Sigmoid colon (tissue), 7 donors: Measurements from ENCODE around the gene DGKK. TPM values are rescaled to one million over a fixed set of nuclear protein-coding genes. Genes with fewer than 3 reads are reported as not detected.

Experiments used
- DNase-seq: peaks from one replicate; pipeline ENCODE4 v3.0.0-alpha.2; 2019
- H3K27ac ChIP-seq, 4 donors: fragments of 200-600 bp; sonication (generic); one replicate each; pipeline ENCODE4 v1.5.1; 2016 to 2019; ENCODE audit warnings: mild to moderate bottlenecking in 1 of 4
- H3K27me3 ChIP-seq, 3 donors: fragments of 200-600 bp; sonication (generic); one replicate each; pipeline ENCODE4 v1.5.1; 2019; ENCODE audit warnings: mild to moderate bottlenecking in 1 of 3
- H3K36me3 ChIP-seq, 4 donors: fragments of 200-600 bp; sonication (generic); one replicate each; pipeline ENCODE4 v1.5.1; 2016 to 2019
- H3K4me1 ChIP-seq, 4 donors: fragments of 200-600 bp; sonication (generic); one replicate each; pipeline ENCODE4 v1.5.1; 2017 to 2019
- H3K4me3 ChIP-seq, 4 donors: fragments of 200-600 bp; sonication (generic); one replicate each; pipeline ENCODE4 v1.5.1; 2017 to 2019; ENCODE audit warnings: mild to moderate bottlenecking in 2 of 4, moderate library complexity in 1 of 4
- H3K9me3 ChIP-seq, 4 donors: fragments of 200-600 bp in 3 of 4; sonication (generic) in 3 of 4; one replicate each; pipeline versions ENCODE4 v1.5.1 to v1.6.1; 2013 to 2019
- CTCF ChIP-seq, 4 experiments: fragments of 450-650 bp in 3 of 4; fragments of 200-600 bp in 1 of 4; IDR thresholded peaks; one replicate each; pipeline ENCODE4 v1.5.1; 2016 to 2019; ENCODE audit warnings: antibody characterized with exemption in 4 of 4, mild to moderate bottlenecking in 3 of 4, moderate library complexity in 2 of 4
- EP300 ChIP-seq, 4 donors: sonication (generic); formaldehyde crosslinking; IDR thresholded peaks; one replicate each; pipeline ENCODE4 v1.6.1; 2017; ENCODE audit warnings: antibody characterized with exemption in 4 of 4
- POLR2A ChIP-seq, 2 donors: fragments of 450-650 bp; IDR thresholded peaks; one replicate each; pipeline ENCODE4 v1.6.1; 2016; ENCODE audit warnings: antibody characterized with exemption in 2 of 2, mild to moderate bottlenecking in 2 of 2, moderate library complexity in 2 of 2
- POLR2AphosphoS5 ChIP-seq, 4 donors: sonication (generic); formaldehyde crosslinking; IDR thresholded peaks; one replicate each; pipeline ENCODE4 v1.6.1; 2017; ENCODE audit warnings: antibody characterized with exemption in 4 of 4
- WGBS, 2 donors: extraction: QIAGEN DNeasy Blood & Tissue Kit; methylation state at CpG; one replicate each; pipeline ENCODE4 v1.1.7; 2013; 5-methylcytosine and 5-hydroxymethylcytosine counted together
- intact Hi-C: fragments of 100-400 bp; cut with DNase I; formaldehyde crosslinking; loops from one replicate; pipeline ENCODE4 v1.15.1; 2023
- polyA plus RNA-seq, 3 donors: library from polyadenylated mRNA; stranded (reverse); fragments of 200-250 nt; gene quantifications; one replicate each; pipeline ENCODE4 v1.2.3, GENCODE V29; 2013
- total RNA-seq, 4 donors: library from RNA; depleted of rRNA; stranded (reverse); fragments of >200 nt; gene quantifications; one replicate each; pipeline ENCODE4 v1.1.0, GENCODE V29; 2016
- donor health status: healthy with polysubstance abuse.
- donor health status: Bipolar disorder and iron deficiency.
- donor health status: healthy.

The DGKK gene
- total and polyA plus RNA-seq, 7 donors, result under 0.01 TPM; not detected in 6

- H3K4me3 ChIP-seq, result no peak overlapping the region
- 89 to 91% methylated on average over 3 of the region's 3 CpGs for WGBS, 2 donors
- no peaks in the 10 kb centered on the region for H3K36me3 ChIP-seq
- H3K27ac ChIP-seq, result no peak overlapping the region
- no peaks in the 10 kb centered on the region for H3K9me3 ChIP-seq
- DNase-seq, result no peak
- H3K4me1 ChIP-seq, result no peaks in the 10 kb centered on the region
- no peaks in the 10 kb centered on the region for H3K27me3 ChIP-seq
- intact Hi-C loops, result no loop called here
- no peak for TF ChIP-seq EP300 (IDR thresholded peaks at IDR 0.05)
These were observed 67.7 kb downstream of the DGKK start for GRCh38 chrX:50402886-50403285.

- 49 to 62% methylated on average over 2 of the region's 2 CpGs for WGBS, 2 donors
- intact Hi-C loops, result no loop called here
- no peak for DNase-seq
These were observed 76.7 kb downstream of the DGKK start for GRCh38 chrX:50393902-50394301.

GRCh38 chrX:50386520-50386919 is 84.1 kb downstream of the DGKK start:
- no peak for DNase-seq
- H3K4me1 ChIP-seq, result no peaks in the 10 kb centered on the region
- no peaks in the 10 kb centered on the region for H3K36me3 ChIP-seq
- no peaks in the 10 kb centered on the region for H3K27me3 ChIP-seq
- TF ChIP-seq CTCF (IDR thresholded peaks at IDR 0.05), result no peak
- no peak for TF ChIP-seq POLR2A (IDR thresholded peaks at IDR 0.05)
- no peak for TF ChIP-seq EP300 (IDR thresholded peaks at IDR 0.05)
- TF ChIP-seq POLR2AphosphoS5 (IDR thresholded peaks at IDR 0.05), result no peak
- no peak overlapping the region for H3K4me3 ChIP-seq
- WGBS, 2 donors, result 90% methylated on average over 2 of the region's 2 CpGs
- intact Hi-C loops, result no loop called here
- H3K9me3 ChIP-seq, result no peaks in the 10 kb centered on the region
- H3K27ac ChIP-seq, result no peak overlapping the region

More at GRCh38 chrX:50393902-50394301, 76.7 kb downstream of the DGKK start:
- Histone ChIP-seq H3K9me3 (no peaks in the 10 kb centered on the region), H3K27ac (no peak overlapping the region), H3K4me1 (no peaks in the 10 kb centered on the region), H3K36me3 (no peaks in the 10 kb centered on the region), H3K4me3 (no peak overlapping the region), H3K27me3 (no peaks in the 10 kb centered on the region)
- TF ChIP-seq CTCF (IDR thresholded peaks at IDR 0.05) (no peak), POLR2AphosphoS5 (IDR thresholded peaks at IDR 0.05) (no peak), POLR2A (IDR thresholded peaks at IDR 0.05) (no peak), EP300 (IDR thresholded peaks at IDR 0.05) (no peak)

GRCh38 chrX:50381729-50382415 is 88.8 kb downstream of the DGKK start:
- no peak for DNase-seq
- TF ChIP-seq POLR2AphosphoS5 (IDR thresholded peaks at IDR 0.05), result no peak

GRCh38 chrX:50375481-50376267 is 95.0 kb downstream of the DGKK start:
- intact Hi-C loops, result no loop called here
- H3K4me3 ChIP-seq, result no peak overlapping the region
- no peaks in the 10 kb centered on the region for H3K36me3 ChIP-seq
- 14 to 72% methylated on average over 9 of the region's 9 CpGs for WGBS, 2 donors
- H3K4me1 ChIP-seq, result no peaks in the 10 kb centered on the region
- TF ChIP-seq CTCF (IDR thresholded peaks at IDR 0.05) (no peak), POLR2AphosphoS5 (IDR thresholded peaks at IDR 0.05) (no peak)
- no peaks in the 10 kb centered on the region for H3K27me3 ChIP-seq
- DNase-seq, result no peak
- no peak overlapping the region for H3K27ac ChIP-seq
- H3K9me3 ChIP-seq, result no peaks in the 10 kb centered on the region

More at GRCh38 chrX:50381729-50382415, 88.8 kb downstream of the DGKK start:
- no peaks in the 10 kb centered on the region for H3K4me1 ChIP-seq
- H3K36me3 ChIP-seq, result no peaks in the 10 kb centered on the region
- no peaks in the 10 kb centered on the region for H3K27me3 ChIP-seq
- WGBS, 2 donors, result 81 to 88% methylated on average over 5 of the region's 5 CpGs
- no peaks in the 10 kb centered on the region for H3K9me3 ChIP-seq
- no peak overlapping the region for H3K4me3 ChIP-seq
- intact Hi-C loops, result no loop called here
- H3K27ac ChIP-seq, result no peak overlapping the region
